Activated naive CD8-positive, alpha-beta T cell treated with anti-CD3 and anti-CD28 coated beads, Interleukin-2, amount 50 U/mL, for 16 hours (primary cell): ENCODE results near the gene BTBD2.

Experiments
- DNase-seq: peaks from one replicate; pipeline ENCODE4 v3.0.0-alpha.2; 2020; ENCODE audit warnings: low read depth, low spot score

Gene BTBD2

GRCh38 chr19:2015608-2015950, at the start of gene BTBD2:
BTBD2 (minus strand) TSS chr19:2015714; CDS start chr19:2015703, 11 bp downstream.
- DNase-seq: peak; percentile 16

DNA sequence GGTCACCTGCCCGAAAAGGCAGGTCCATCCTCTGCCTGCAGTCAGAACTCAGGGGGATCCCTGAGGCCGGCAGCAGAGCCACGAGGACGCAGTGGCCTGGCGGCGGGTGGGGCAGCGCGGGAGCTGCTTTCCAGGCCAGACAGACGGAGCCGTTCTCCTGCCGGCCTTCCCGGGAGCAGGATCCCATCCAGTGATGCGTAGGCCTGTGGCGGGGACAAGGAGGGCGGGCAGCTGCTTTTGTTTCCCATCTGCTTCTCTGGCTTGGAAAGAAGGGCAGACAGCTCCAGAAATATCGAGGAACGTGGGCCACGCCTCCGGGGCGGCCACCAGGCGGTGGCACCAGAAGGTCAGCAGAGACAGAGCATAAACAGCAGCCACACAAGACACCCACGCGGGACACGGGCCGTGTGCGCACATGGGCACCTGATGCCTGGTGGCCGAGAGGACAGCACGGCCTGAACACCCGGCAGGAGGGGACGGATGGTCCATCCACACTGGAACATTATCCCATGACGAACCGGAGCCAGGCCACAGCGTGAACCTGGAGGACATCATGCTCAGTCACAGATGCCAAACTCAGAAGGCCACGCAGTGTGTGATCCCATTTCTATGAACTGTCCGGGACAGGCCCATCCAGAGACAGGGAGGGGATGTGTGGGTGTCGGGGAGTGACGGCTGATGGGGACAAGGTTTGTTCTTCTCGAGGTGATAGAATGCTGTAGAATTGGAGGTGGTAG, 49.4 kb upstream of the BTBD2 start:
- DNase-seq: no peak

- DNase-seq: no peak
Measured at GRCh38 chr19:2064395-2064787, 48.9 kb upstream of the BTBD2 start.

DNA sequence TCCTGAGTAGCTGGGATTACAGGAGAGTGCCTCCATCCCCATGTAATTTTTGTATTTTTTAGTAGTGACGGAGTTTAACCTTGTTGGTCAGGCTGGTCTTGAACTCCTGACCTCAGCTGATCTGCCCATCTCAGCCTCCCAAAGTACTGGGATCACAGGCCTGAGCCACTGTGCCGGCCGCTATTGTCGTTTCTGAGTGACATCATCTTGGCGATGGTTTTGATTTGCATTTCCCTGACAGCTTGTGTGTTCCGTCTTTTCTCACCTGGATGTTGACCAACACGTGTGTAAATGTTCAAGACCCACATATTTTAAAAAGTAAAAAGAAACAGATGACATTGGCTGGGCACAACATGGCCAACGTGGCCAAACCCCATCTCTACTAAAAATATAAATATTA, 48.3 kb upstream of the BTBD2 start:
- no peak for DNase-seq

GRCh38 chr19:2062770-2063169, 47.3 kb upstream of the BTBD2 start:
- DNase-seq: no peak

DNA sequence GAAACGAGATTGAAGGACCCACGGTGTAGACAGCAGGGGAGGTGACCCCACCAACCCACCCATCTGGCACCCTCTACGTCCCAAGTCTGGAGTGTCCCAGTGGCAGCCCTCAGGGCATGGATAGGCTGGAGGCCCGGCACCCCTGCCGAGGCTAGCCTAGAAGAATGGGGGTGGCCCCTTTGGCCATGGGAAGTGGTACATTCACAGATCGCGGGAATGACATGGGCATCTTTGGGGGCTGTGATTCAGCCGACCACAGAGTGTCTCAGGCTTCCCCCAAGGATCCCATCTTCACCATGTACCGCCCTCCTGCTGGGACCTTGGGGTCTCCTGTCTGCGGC, 46.8 kb upstream of the BTBD2 start:
- no peak for DNase-seq

DNA sequence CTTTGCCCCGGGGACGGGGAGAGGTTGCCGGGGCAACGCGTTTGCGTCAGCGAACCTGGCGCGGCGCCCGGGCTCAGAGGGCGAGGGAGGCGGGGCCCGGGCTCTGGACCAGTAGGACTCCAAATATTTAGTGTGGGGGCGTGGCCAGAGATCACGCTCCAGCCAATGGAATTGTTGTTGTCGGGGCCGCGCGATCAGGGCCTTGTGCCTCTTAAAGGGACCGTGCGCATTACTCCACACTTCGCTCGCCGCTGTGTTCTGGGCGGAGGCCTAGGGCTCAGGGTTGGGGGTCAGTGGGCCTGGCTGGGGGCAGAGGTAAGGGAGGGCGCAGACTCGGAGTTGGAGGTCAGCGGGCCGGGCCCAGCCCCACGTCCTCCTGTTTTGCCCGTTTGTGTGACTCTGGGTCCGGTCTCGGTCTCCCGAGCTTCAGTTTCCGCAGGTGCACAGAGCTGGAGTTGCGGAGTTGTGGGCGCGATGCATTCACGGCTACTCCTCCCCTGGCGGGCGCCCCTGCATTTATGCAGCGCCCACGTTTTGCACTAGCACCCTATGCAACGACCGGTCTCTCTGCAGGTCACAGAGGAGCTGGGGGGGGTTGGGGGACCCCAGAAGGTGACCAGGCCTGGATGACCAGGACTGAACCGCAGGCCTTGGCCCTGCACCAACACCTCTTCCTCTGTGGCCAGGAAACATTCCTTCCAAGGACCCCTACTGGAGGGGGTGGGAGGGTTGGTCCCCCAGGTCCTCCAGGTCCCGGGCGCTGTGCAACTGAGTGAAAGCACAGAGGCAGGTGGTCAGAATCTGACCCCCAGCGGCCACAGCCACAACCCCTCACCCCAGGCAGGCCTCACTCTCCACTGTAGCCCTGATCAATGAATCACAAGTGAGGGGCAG, 46.2 kb upstream of the BTBD2 start:
- DNase-seq: peak; percentile 98

GRCh38 chr19:2060884-2061494, 45.5 kb upstream of the BTBD2 start:
- no peak for DNase-seq

GRCh38 chr19:2059422-2060201, 44.1 kb upstream of the BTBD2 start:
- no peak for DNase-seq

GRCh38 chr19:2058570-2059421, 43.3 kb upstream of the BTBD2 start:
- DNase-seq: no peak

DNA sequence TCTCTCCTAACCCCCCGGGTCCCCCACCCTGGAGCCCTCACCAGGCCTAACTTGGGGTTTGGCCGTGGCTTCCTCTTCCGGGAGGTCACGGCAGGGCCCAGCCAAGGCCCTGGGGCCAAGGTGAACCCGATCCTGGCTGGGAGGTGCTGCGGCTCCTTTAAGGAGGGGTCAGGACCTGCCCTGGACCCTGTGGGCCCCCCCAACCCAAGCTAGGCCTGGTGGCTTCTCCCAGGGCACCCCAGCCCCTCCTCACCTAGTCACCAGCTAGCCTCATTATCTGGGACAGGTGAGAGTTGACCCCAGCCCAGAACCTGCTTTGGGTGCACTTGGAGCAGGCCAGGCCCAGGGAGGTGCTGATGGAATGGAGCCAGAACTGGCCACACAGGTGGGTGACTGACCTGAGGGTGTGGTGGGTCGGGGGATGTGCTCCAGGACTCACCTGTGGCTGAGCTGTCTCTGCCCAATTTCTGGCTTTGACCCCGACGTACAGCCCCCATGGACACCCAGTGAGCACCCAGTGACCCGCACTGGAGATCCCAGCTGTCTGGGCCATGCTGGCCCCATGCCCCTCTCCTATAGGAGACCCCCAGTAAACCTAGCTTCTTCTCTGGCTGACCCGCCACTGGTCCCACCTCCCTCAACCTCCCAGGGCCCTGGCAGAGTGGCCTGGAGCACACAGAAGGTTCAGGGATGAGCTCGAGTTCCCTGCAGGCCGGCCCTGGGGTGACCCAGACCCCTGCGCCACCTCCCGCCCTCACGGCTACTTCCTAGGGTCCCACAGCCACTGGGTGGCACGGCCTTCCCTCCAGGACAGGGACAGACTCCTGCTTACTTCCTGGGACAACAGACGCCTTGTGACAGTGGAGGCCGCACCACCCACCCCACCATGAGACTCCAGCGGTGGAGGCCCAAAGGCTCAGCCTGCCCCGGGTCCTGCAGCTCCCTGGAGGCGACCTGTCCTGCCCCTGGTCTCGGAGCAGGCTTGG, 42.3 kb upstream of the BTBD2 start:
- no peak for DNase-seq

DNA sequence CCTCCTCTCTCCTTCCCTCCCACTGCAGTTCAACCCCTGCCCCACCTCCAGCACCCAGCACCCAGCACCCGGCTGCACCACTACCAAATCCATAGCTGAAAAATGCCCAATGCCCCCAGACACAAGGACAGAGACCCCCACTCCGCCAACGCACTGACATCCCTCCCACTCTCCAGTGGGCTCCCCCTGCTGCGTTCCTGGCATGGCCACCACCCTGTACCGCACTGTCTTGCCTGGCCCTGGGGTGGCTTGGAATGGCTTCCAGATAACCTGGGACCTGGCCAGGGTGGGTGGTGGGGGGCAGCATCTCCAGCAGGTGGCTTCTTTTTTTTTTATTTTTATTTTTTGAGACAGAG, 41.3 kb upstream of the BTBD2 start:
- DNase-seq: no peak

DNA sequence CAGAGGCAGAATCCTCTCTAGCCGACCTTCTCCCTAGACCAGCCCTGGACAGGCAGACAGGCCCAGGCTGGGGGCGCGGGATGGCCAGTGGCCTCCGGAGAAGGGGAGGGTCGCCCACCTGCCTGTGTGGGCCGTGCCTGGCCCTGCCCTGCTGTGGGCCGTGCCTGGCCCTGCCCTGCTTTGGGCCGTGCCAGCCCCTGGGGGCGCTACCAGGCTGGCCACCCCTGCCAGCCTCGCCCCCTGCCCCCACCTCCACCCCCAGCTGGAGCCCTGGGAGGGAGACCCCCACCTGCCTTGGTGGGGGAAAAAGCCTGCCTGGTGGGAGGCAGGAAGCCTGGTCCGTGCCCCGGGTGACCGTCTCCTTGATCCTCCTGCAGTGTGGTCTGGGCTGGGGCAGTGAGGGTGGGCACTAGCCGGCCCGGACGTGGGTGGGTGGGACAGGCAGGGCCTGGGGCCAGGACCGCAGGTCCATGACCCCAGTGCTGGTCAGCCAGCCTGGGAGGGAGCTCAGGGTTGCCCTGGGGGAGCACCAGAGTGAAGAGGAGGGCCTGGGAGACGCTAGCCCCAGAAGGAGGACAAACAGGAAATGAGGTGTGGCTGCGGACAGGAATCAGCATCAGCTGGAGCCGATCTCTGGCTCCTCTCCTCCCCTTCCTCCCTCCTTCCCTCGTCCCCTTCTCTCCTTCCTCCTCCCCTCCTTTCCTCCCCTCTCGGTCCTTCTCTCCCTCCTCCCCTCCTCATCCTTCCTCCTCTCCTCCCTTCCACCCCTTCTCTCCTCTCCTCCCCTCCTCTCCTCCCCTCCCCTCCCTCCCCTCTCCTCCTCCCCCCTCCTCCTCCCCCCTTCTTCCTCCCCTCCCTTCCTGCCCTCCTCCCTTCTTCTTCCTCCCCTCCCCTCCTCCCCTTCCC, 40.7 kb upstream of the BTBD2 start:
- DNase-seq: no peak

DNA sequence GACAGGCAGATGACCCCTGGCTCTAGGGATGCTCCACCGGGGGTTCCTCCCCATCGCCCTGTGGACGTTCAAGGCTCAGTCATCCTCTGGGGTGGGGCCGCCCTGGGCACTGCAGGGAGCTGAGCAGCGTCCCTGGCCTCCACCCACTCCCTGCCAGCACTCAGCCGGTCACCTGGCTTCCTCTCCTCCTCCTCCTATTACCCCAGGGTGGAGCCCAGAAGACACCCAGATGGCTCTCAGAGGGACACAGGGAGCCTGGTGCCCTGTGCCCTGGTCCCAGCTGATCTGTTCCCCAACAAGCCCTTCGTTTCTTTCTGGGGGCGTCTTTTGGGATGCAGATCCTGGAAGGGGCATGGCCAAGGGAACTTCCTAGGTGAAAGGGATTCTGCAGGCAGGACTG, 39.2 kb upstream of the BTBD2 start:
- no peak for DNase-seq

DNA sequence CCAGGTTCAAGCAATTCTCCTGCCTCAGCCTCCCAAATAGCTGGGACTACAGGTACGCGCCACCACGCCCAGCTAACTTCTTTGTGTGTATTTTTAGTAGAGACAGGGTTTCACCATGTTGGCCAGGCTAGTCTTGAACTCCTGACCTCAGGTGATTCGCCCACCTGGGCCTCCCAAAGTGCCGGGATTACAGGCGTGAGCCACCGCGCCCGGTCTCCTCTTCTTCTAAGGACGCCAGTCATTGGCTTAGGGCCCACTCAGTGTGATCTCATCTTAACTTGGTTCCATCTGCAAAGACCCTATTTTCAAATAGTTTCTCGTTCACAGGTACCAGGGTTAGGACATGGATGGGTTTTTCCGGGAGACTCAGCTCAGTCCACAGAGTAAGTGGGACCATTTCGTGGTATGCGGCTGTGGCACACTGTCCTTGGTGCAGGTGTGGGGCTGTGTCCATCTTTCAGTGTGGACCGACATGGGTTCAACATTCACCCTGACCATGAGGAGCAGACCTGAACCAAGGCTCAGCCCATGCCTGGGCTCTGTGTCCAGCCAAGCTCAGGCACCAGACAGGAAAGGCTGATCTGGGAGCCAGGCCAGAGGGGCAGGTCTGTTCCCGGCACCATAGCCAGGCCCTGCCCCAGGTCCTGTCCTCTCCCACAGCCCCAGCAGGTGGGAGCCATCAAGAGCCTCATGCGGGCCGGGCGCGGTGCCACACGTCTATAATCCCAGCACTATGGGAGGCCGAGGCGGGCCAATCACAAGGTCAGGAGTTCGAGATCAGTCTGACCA, 38.3 kb upstream of the BTBD2 start:
- DNase-seq: no peak

DNA sequence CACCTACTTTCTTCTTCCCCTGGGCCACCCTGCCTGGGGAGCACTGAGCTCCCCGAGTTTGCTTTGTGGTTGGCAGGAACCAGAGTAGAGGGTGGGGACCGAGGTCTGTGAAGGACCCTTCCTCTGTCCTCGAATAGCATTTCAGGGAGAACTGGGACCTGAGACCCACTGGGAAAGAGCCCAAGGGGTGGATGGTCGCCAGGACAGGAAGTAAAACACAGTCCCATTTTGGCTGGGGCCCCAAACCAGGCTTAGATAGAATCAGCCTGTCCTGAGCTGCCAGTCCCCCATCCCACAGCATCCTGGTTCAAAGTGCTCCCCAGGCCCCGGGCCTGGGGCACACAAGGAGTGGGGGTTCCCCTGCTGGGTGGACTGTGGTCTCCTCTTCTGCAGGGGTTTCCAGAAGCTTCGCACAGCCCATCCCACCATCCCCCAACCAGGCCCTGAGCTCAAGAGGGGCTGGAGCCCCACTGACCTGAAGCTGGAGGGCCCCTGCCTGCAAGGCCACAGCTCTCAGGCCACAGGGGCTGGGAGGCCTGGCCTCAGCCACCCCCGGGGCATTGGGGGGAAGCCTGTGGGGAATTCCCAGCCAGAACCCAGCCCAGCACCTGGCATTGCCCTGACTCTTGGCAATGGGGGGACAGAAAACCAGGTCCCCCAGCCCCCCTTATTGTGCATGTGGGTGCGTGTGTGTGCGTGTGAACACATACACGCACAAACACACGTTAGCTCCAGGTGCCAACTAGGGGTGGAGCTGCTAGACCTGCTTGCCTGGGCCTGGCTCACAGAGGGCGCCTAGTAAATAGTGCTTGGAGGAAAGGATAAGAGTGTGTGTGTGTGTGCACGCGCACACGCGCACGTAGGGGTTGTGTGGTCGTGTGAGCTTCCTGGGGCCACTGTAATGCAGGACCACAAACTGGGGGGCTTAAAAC, 36.5 kb upstream of the BTBD2 start:
- no peak for DNase-seq
